Gastrocnemius medialis (tissue), 4 donors: ENCODE measurements around the gene TSC2. TPM values are rescaled to one million over a fixed set of nuclear protein-coding genes. Genes with fewer than 3 reads are reported as not detected.

Experiments
- ATAC-seq, 2 donors: fragments of 150-250 bp; one replicate each; pipeline ENCODE4 v1.9.1; 2016
- DNase-seq, 2 donors: peaks; one replicate each; pipeline ENCODE4 v3.0.0-alpha.2; 2019
- H3K27ac ChIP-seq, 4 donors: fragments of 200-600 bp; sonication (generic); 1 replicate in 1 of 4; 2 replicates in 3 of 4; pipeline ENCODE4 v1.5.1; 2016 to 2018; ENCODE audit warnings: mild to moderate bottlenecking in 2 of 4, moderate library complexity in 1 of 4
- H3K27me3 ChIP-seq, 3 donors: fragments of 200-600 bp; sonication (generic) in 2 of 3; 1 replicate in 1 of 3; 2 replicates in 2 of 3; pipeline versions ENCODE4 v1.5.1 to v1.6.0; 2016 to 2019; ENCODE audit warnings: mild to moderate bottlenecking in 1 of 3, moderate library complexity in 1 of 3
- H3K36me3 ChIP-seq, 2 donors: fragments of 200-600 bp; sonication (generic) in 1 of 2; one replicate each; pipeline ENCODE4 v1.5.1; 2017 to 2018
- H3K4me1 ChIP-seq, 2 donors: fragments of 200-600 bp; sonication (generic) in 1 of 2; one replicate each; pipeline ENCODE4 v1.5.1; 2016 to 2017; ENCODE audit warnings: mild to moderate bottlenecking in 2 of 2
- H3K4me3 ChIP-seq, 4 donors: fragments of 200-600 bp; sonication (generic) in 3 of 4; 1 replicate in 1 of 4; 2 replicates in 3 of 4; pipeline ENCODE4 v1.5.1; 2016 to 2019; ENCODE audit warnings: mild to moderate bottlenecking in 2 of 4
- H3K9me3 ChIP-seq, 3 donors: fragments of 200-600 bp; sonication (generic) in 2 of 3; 1 replicate in 1 of 3; 2 replicates in 2 of 3; pipeline ENCODE4 v1.5.1; 2016 to 2019
- CTCF ChIP-seq, 5 experiments: fragments of 450-650 bp in 3 of 5; fragments of 200-600 bp in 2 of 5; sonication (generic) in 2 of 5; IDR thresholded peaks in 4 of 5; conservative IDR thresholded peaks in 1 of 5; 1 replicate in 4 of 5; 2 replicates in 1 of 5; pipeline ENCODE4 v1.5.1; 2016 to 2019; ENCODE audit warnings: antibody characterized with exemption in 5 of 5, mild to moderate bottlenecking in 3 of 5, moderate library complexity in 3 of 5
- POLR2A ChIP-seq, 2 donors: fragments of 450-650 bp; IDR thresholded peaks; one replicate each; pipeline ENCODE4 v1.6.1; 2017; ENCODE audit warnings: antibody characterized with exemption in 2 of 2, mild to moderate bottlenecking in 2 of 2, moderate library complexity in 2 of 2
- in situ Hi-C, 4 donors: fragments of 200-750 bp; cut with MboI; loops; one replicate each; pipeline versions ENCODE4 v1.15.0 to v1.8.0; 2017; ENCODE audit warnings: low sequenced_read_pairs in 4 of 4
- intact Hi-C: fragments of 100-400 bp; cut with DNase I; formaldehyde crosslinking; loops from one replicate; pipeline ENCODE4 v1.15.1; 2023; ENCODE audit warnings: low total_unique reads
- total RNA-seq, 4 donors: library from RNA; depleted of rRNA; stranded (reverse); fragments of >200 nt; gene quantifications; one replicate each; pipeline versions ENCODE4 v1.1.0 to v1.2.3, GENCODE V29; 2016

The TSC2 gene
- total RNA-seq, 4 donors from 2014 or later: 44.5 to 62.7 (median 53.8) TPM

DNA sequence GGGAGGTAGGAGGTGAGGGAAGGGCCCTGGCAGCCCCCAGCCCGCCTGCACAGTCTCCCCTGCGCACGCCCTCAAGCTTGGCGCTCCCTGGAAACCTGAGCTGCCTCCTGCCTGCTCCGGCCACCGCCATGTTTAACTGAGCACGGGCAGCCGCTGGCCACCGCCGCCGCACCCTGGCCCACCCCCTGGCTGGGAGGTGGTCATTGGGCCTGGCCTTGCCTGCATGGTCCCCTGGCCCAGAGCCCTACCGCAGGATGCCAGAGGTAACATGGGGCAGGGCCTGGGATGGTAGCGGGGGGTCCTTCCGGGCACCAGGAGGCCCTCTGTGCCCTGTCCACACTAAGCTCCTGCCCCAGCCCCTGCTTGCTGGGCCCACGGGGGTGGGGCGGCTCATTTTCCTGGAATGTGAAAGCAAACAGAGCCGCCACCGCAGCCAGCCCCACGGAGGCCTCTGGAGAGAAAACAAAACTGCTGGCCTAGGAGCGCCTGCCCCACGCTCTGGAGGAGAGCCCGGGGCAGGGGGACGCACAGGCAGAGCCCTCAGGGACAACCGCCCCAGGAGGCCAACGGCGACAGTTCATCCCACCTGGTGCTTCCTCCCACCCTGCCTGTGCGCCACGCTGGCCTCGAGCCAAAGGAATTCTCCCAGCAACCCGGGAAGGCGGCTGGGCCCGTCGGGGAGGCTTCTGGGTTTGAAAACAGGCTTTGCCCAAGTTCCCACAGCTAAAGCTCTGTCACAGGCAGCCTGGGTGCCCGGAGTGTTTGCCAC lies 12.2 kb upstream of the TSC2 start:
- ATAC-seq (no peak), DNase-seq (no peak)
- Histone ChIP-seq H3K4me1 (peaks cover 16 to 50% of the 10 kb centered on the region in 2 donors), H3K27ac (peak overlapping the region; percentile 67 to 84 (median 76)), H3K4me3 (peak overlapping the region; percentile 38 to 62 (median 45)), H3K27me3 (no peaks in the 10 kb centered on the region), H3K36me3 (no peaks in the 10 kb centered on the region), H3K9me3 (no peaks in the 10 kb centered on the region)
- intact Hi-C loops (no loop called here), in situ Hi-C loops (no loop called here)
- no peak for TF ChIP-seq CTCF (IDR thresholded peaks at IDR 0.05 in 4 of 5, conservative IDR thresholded peaks at IDR 0.05 in 1 of 5)
- no peak for TF ChIP-seq POLR2A (IDR thresholded peaks at IDR 0.05)

DNA sequence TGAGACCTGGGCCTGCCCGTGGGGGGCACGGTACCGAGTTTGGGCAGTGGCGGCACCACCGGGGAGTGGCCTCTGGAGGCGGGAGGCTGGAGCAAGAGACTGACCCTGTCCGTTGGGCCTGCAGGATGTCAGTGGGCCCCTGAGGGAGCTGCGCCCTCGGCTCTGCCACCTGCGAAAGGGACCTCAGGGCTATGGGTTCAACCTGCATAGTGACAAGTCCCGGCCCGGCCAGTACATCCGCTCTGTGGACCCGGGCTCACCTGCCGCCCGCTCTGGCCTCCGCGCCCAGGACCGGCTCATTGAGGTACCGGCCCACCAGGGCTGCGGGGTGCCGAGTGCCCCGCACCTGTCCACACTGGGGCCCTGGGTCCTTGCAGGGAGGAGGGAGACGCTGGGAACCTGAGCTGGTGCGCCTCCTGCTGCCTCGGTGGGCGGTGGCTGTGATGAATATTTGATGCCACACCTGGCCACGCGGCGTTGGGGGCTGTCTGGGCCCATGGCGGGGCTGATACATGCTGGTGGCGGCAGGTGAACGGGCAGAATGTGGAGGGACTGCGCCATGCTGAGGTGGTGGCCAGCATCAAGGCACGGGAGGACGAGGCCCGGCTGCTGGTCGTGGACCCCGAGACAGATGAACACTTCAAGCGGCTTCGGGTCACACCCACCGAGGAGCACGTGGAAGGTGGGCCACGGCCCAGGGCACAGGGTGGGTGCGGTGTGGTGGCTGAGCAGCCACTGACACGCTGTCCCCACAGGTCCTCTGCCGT lies 11.4 kb upstream of the TSC2 start:
- peaks cover 24 to 57% of the 10 kb centered on the region in 2 donors for H3K4me1 ChIP-seq
- no peak for TF ChIP-seq CTCF (IDR thresholded peaks at IDR 0.05 in 4 of 5, conservative IDR thresholded peaks at IDR 0.05 in 1 of 5)
- no peak for TF ChIP-seq POLR2A (IDR thresholded peaks at IDR 0.05)
- H3K36me3 ChIP-seq: no peaks in the 10 kb centered on the region
- DNase-seq: no peak
- H3K9me3 ChIP-seq: no peaks in the 10 kb centered on the region
- intact Hi-C loops (no loop called here), in situ Hi-C loops (no loop called here)
- no peak for ATAC-seq
- peak overlapping the region; percentile 38 to 62 (median 45) for H3K4me3 ChIP-seq
- H3K27me3 ChIP-seq: no peaks in the 10 kb centered on the region
- H3K27ac ChIP-seq: peak overlapping the region; percentile 67 to 84 (median 76)

DNA sequence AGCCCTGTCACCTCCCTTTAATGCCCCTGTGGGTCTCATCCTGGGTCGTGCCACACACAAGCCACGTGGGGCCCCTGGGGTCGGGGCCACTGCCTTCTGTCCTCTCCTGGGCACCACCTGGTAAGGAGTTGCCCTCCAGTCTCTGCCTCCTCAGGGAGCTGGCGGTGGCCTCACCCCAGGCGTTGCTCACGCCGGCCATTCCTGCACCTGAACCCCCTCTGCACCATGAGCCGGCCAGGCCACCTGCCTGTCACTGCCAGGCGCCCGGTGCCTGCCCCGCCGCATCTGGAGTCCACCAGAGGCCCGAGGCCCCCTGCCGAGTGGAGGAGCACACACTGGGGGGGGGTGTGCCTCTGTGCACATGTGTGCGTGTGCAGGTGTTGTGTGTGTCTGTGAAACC lies 10.7 kb upstream of the TSC2 start:
- no peaks in the 10 kb centered on the region for H3K27me3 ChIP-seq
- no peaks in the 10 kb centered on the region for H3K36me3 ChIP-seq
- in situ Hi-C loops: no loop called here
- TF ChIP-seq POLR2A (IDR thresholded peaks at IDR 0.05) (no peak), CTCF (IDR thresholded peaks at IDR 0.05 in 4 of 5, conservative IDR thresholded peaks at IDR 0.05 in 1 of 5) (no peak)
- peak overlapping the region; percentile 67 to 84 (median 76) for H3K27ac ChIP-seq
- no peak for DNase-seq
- H3K4me3 ChIP-seq: peak overlapping the region; percentile 5 to 62 (median 39)
- no peaks in the 10 kb centered on the region for H3K9me3 ChIP-seq
- intact Hi-C loops: no loop called here
- ATAC-seq: no peak
- peaks cover 29 to 53% of the 10 kb centered on the region in 2 donors for H3K4me1 ChIP-seq

DNA sequence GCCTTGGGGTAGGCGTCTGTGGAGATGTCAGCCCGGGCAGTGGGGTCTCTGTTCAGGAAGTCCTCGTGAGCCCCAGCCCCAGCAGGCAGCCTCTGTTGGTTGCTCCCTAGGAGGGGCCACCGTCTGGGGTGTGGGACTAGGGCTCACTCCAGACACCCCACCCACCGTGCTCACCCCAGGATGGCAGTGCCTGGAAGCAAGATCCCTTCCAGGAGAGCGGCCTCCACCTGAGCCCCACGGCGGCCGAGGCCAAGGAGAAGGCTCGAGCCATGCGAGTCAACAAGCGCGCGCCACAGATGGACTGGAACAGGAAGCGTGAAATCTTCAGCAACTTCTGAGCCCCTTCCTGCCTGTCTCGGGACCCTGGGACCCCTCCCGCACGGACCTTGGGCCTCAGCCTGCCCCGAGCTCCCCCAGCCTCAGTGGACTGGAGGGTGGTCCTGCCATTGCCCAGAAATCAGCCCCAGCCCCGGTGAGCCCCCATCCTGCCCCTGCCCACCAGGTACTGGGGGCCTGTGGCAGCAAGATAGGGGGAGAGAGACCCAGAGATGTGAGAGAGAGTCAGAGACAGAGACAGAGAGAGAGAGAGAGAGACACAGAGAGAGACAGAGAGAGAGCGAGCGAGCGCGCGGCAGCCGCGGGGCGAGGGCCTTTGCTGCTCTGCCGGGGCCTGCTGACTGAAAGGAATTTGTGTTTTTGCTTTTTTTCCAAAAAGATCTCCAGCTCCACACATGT lies 10.0 kb upstream of the TSC2 start:
- Histone ChIP-seq H3K27me3 (no peaks in the 10 kb centered on the region), H3K4me1 (peaks cover 29 to 48% of the 10 kb centered on the region in 2 donors), H3K27ac (peak overlapping the region; percentile 67 to 84 (median 76)), H3K4me3 (peak overlapping the region in 3 of 4 donors; percentile 28 to 62 (median 32)), H3K36me3 (no peaks in the 10 kb centered on the region), H3K9me3 (no peaks in the 10 kb centered on the region)
- TF ChIP-seq POLR2A (IDR thresholded peaks at IDR 0.05) (no peak), CTCF (IDR thresholded peaks at IDR 0.05 in 4 of 5, conservative IDR thresholded peaks at IDR 0.05 in 1 of 5) (no peak)
- in situ Hi-C loops (no loop called here), intact Hi-C loops (no loop called here)
- ATAC-seq (no peak), DNase-seq (no peak)
